SK-N-SH (cell line): Measurements from ENCODE around the gene KCNJ2. TPM values are rescaled to one million over a fixed set of nuclear protein-coding genes. Genes with fewer than 3 reads are reported as not detected.

Experiments
- CTCF ChIA-PET: fragments of 300-600, 350-600 bp; formaldehyde crosslinking; extraction: SDS; loops from one replicate; lab custom pipeline; 2021; lab: Yijun Ruan, JAX
- POLR2A ChIA-PET: fragments of 350-600 bp; sonication (Branson Sonifier 250); formaldehyde crosslinking; extraction: SDS; loops from one replicate; lab custom pipeline; 2020; ENCODE audit warnings: antibody characterized with exemption, inconsistent platforms; lab: Yijun Ruan, JAX
- DNase-seq: peaks from one replicate; pipeline ENCODE4 v3.0.0; 2012
- H2AFZ ChIP-seq: fragments of 200-600 bp; sonication (generic); 2 replicates; pipeline ENCODE4 v1.8.1; 2016; ENCODE audit warnings: antibody characterized with exemption, mild to moderate bottlenecking, low read depth
- H3F3A ChIP-seq: fragments of 200-600 bp; sonication (generic); replicated peaks from 2 replicates; pipeline ENCODE3; 2016; ENCODE audit warnings: antibody characterized with exemption, mild to moderate bottlenecking; ENCODE audit not compliant: insufficient read depth
- H3K27ac ChIP-seq, 2 experiments: fragments of 200-500 bp in 1 of 2; fragments of 200-600 bp in 1 of 2; sonication (Bioruptor generic) in 1 of 2; sonication (generic), shearing (Covaris generic) in 1 of 2; 2 replicates each; pipeline versions ENCODE4 v1.5.1 to v1.6.1; 2014 to 2016; ENCODE audit warnings: low read depth in 2 of 2, inconsistent platforms in 1 of 2, low read length in 1 of 2, mild to moderate bottlenecking in 1 of 2, mixed read lengths in 1 of 2
- H3K27me3 ChIP-seq: fragments of 200-600 bp; sonication (generic), shearing (Covaris generic); 2 replicates; pipeline ENCODE4 v1.6.1; 2016; ENCODE audit warnings: mixed run types; ENCODE audit not compliant: insufficient read depth
- H3K36me3 ChIP-seq, 2 experiments: fragments of 200-500 bp in 1 of 2; fragments of 200-600 bp in 1 of 2; sonication (Bioruptor generic) in 1 of 2; sonication (generic) in 1 of 2; replicated peaks in 1 of 2; 2 replicates each; pipeline versions ENCODE3 to v1.5.1; 2014 to 2016; ENCODE audit warnings: low read length in 1 of 2, mild to moderate bottlenecking in 1 of 2; ENCODE audit not compliant: insufficient read depth in 2 of 2, control insufficient read depth in 1 of 2
- H3K4me1 ChIP-seq, 2 experiments: fragments of 200-500 bp in 1 of 2; fragments of 200-600 bp in 1 of 2; sonication (Bioruptor generic) in 1 of 2; sonication (generic), shearing (Covaris generic) in 1 of 2; 2 replicates each; pipeline versions ENCODE4 v1.5.1 to v1.6.1; 2014 to 2016; ENCODE audit warnings: low read depth in 1 of 2, low read length in 1 of 2, mixed run types in 1 of 2; ENCODE audit not compliant: insufficient read depth in 2 of 2, control insufficient read depth in 1 of 2
- H3K4me2 ChIP-seq: fragments of 200-600 bp; sonication (generic), shearing (Covaris generic); 2 replicates; pipeline ENCODE4 v1.6.1; 2017; ENCODE audit warnings: mixed run types
- H3K4me3 ChIP-seq, 2 experiments: fragments of 200-500 bp in 1 of 2; fragments of 200-600 bp in 1 of 2; sonication (Bioruptor generic) in 1 of 2; sonication (generic), shearing (Covaris generic) in 1 of 2; 2 replicates each; pipeline versions ENCODE4 v1.5.1 to v1.8.1; 2014 to 2016; ENCODE audit warnings: low read depth in 2 of 2, inconsistent platforms in 1 of 2, low read length in 1 of 2, mild to moderate bottlenecking in 1 of 2, mixed read lengths in 1 of 2, moderate library complexity in 1 of 2
- H3K79me2 ChIP-seq: fragments of 200-600 bp; sonication (generic); 2 replicates; pipeline ENCODE4 v1.8.1; 2017; ENCODE audit warnings: mild to moderate bottlenecking; ENCODE audit not compliant: insufficient read depth
- H3K9ac ChIP-seq: fragments of 200-600 bp; sonication (generic); 2 replicates; pipeline ENCODE4 v1.6.1; 2017; ENCODE audit warnings: mixed run types
- H3K9me2 ChIP-seq: fragments of 200-600 bp; sonication (generic); 2 replicates; pipeline ENCODE4 v1.6.1; 2017; ENCODE audit warnings: mixed run types
- H3K9me3 ChIP-seq: fragments of 200-600 bp; sonication (generic); 2 replicates; pipeline ENCODE4 v1.6.1; 2017; ENCODE audit warnings: mixed run types, mild to moderate bottlenecking, moderate library complexity
- H4K20me1 ChIP-seq: fragments of 200-600 bp; sonication (generic); 2 replicates; pipeline ENCODE4 v1.6.1; 2017; ENCODE audit warnings: mild to moderate bottlenecking, mixed run types; ENCODE audit not compliant: insufficient read depth
- CTCF ChIP-seq: fragments of 200-600 bp; sonication (generic); IDR thresholded peaks from 2 replicates; pipeline ENCODE4 v1.6.1; 2017; ENCODE audit warnings: antibody characterized with exemption, mild to moderate bottlenecking, moderate library complexity
- ELF1 ChIP-seq: IDR thresholded peaks from 2 replicates; pipeline ENCODE4 v1.4.0; 2012
- EP300 ChIP-seq, 2 experiments: IDR thresholded peaks; 2 replicates each; pipeline versions ENCODE4 v1.4.0 to v1.6.1; 2012; ENCODE audit warnings: borderline replicate concordance in 1 of 2, low read depth in 1 of 2, low read length in 1 of 2
- EZH2phosphoT487 ChIP-seq: fragments of 200-600 bp; sonication (generic); IDR thresholded peaks from 2 replicates; pipeline ENCODE4 v1.6.1; 2017; ENCODE audit warnings: low read depth, mixed run types, mild to moderate bottlenecking, antibody characterized with exemption, moderate library complexity, borderline replicate concordance
- GABPA ChIP-seq: IDR thresholded peaks from 2 replicates; pipeline ENCODE4 v1.4.0; 2012; ENCODE audit warnings: low read depth, mild to moderate bottlenecking
- GATA2 ChIP-seq: sonication (generic); formaldehyde crosslinking; IDR thresholded peaks from 2 replicates; pipeline ENCODE4 v1.5.0; 2020; ENCODE audit warnings: mild to moderate bottlenecking, missing genetic modification reagents
- MAX ChIP-seq: IDR thresholded peaks from 2 replicates; pipeline ENCODE4 v1.4.0; 2012; ENCODE audit warnings: low read depth
- MEF2A ChIP-seq: IDR thresholded peaks from 2 replicates; pipeline ENCODE4 v1.4.0; 2012; ENCODE audit warnings: low read depth, borderline replicate concordance
- MXI1 ChIP-seq: IDR thresholded peaks from 2 replicates; pipeline ENCODE4 v1.6.1; 2012; ENCODE audit warnings: mild to moderate bottlenecking, low read depth, low read length, improper control_type of control experiment
- PBX3 ChIP-seq: IDR thresholded peaks from 2 replicates; pipeline ENCODE4; 2012
- RAD21 ChIP-seq: IDR thresholded peaks from 2 replicates; pipeline ENCODE4 v1.6.1; 2012; ENCODE audit warnings: mild to moderate bottlenecking, low read length
- RCOR1 ChIP-seq: fragments of 150-350 bp; IDR thresholded peaks from 2 replicates; pipeline ENCODE4 v1.6.1; 2017; ENCODE audit warnings: antibody characterized with exemption, low read length
- REST ChIP-seq: IDR thresholded peaks from 2 replicates; pipeline ENCODE4 v1.6.1; 2012; ENCODE audit warnings: mild to moderate bottlenecking, low read depth, low read length, moderate library complexity
- RXRA ChIP-seq: IDR thresholded peaks from 2 replicates; pipeline ENCODE4 v1.4.0; 2012; ENCODE audit warnings: low read depth, mild to moderate bottlenecking, borderline replicate concordance
- TAF1 ChIP-seq: IDR thresholded peaks from 2 replicates; pipeline ENCODE4 v1.6.1; 2012; ENCODE audit warnings: low read depth, mild to moderate bottlenecking, low read length, moderate library complexity, borderline replicate concordance
- TCF12 ChIP-seq: IDR thresholded peaks from 2 replicates; pipeline ENCODE4 v1.4.0; 2012
- TEAD4 ChIP-seq: IDR thresholded peaks from 2 replicates; pipeline ENCODE4 v1.4.0; 2012; ENCODE audit warnings: mild to moderate bottlenecking, borderline replicate concordance; ENCODE audit not compliant: insufficient read depth
- USF1 ChIP-seq: IDR thresholded peaks from 2 replicates; pipeline ENCODE4 v1.4.0; 2012; ENCODE audit warnings: low read depth, borderline replicate concordance
- USF2 ChIP-seq: fragments of 150-350 bp; IDR thresholded peaks from 2 replicates; pipeline ENCODE4 v1.6.1; 2017; ENCODE audit warnings: antibody characterized with exemption, low read length, low read depth, borderline replicate concordance
- YY1 ChIP-seq: IDR thresholded peaks from 2 replicates; pipeline ENCODE4 v1.4.0; 2012; ENCODE audit warnings: low read depth, mild to moderate bottlenecking
- WGBS: methylation state at CpG from one replicate; pipeline ENCODE4 v1.1.6; 2017; ENCODE audit warnings: low lambda C conversion rate; 5-methylcytosine and 5-hydroxymethylcytosine counted together
- polyA plus RNA-seq, 3 experiments: library from polyadenylated mRNA; depleted of rRNA; stranded (reverse); fragments of >200 nt; gene quantifications; 2 replicates each; pipeline ENCODE4 v1.2.3, GENCODE V29; 2012

KCNJ2 gene
- polyA plus RNA-seq, 1 of the 3 experiments (the other 2 are of a cell fraction) = 0.21 TPM

- ChIA-PET POLR2A (no interaction called here), CTCF (no interaction called here)
- Histone ChIP-seq H3K9me3 (no peaks in the 10 kb centered on the region), H3K9me2 (no peaks in the 10 kb centered on the region), H3K4me3 (no peak overlapping the region), H3K27me3 (no peaks in the 10 kb centered on the region), H3F3A (no peaks in the 10 kb centered on the region), H4K20me1 (no peaks in the 10 kb centered on the region), H3K79me2 (no peaks in the 10 kb centered on the region), H3K9ac (no peak overlapping the region), H2AFZ (no peak overlapping the region), H3K4me1 (no peaks in the 10 kb centered on the region), H3K27ac (no peak overlapping the region), H3K36me3 (no peaks in the 10 kb centered on the region), H3K4me2 (no peak overlapping the region)
- WGBS = 51% methylated on average over 6 of the region's 6 CpGs
- no peak for TF ChIP-seq REST
- TF ChIP-seq GABPA = no peak
- no peak for TF ChIP-seq RAD21
- TF ChIP-seq MEF2A = no peak
- no peak for TF ChIP-seq YY1
- TF ChIP-seq RCOR1 = no peak
- no peak for TF ChIP-seq MXI1
- no peak for TF ChIP-seq TCF12
- TF ChIP-seq RXRA = no peak
- TF ChIP-seq TEAD4 = no peak
- TF ChIP-seq ELF1 = no peak
- TF ChIP-seq USF1 = no peak
- no peak for TF ChIP-seq EZH2phosphoT487
- no peak for TF ChIP-seq PBX3
- no peak for TF ChIP-seq EP300 (IDR thresholded peaks at IDR 0.05; ENCODE audit: borderline replicate concordance in 1 of 2, low read depth in 1 of 2, low read length in 1 of 2)
- TF ChIP-seq MAX = no peak
- TF ChIP-seq CTCF = no peak
- TF ChIP-seq USF2 = no peak
- no peak for TF ChIP-seq GATA2 (CRISPR knock-in tag)
- no peak for TF ChIP-seq TAF1
- DNase-seq = no peak
Observed at GRCh38 chr17:70206361-70207010, 37.2 kb downstream of the KCNJ2 start.
